Measurements from ENCODE around the gene NEK6. TPM values are rescaled to one million over a fixed set of nuclear protein-coding genes. Genes with fewer than 3 reads are reported as not detected.

The NEK6 gene
- total and polyA plus RNA-seq, 10 of the 15 experiments (the other 5 are each of a cell fraction or from before 2014, with no cell fraction given): 31.3 to 161 (median 89.2) TPM

GRCh38 chr9:124291801-124292396 lies 34.1 kb downstream of the NEK6 start (continued):
- TF ChIP-seq ZBTB40 (IDR thresholded peaks at IDR 0.05; ENCODE audit: borderline replicate concordance): no peak
- no peak for TF ChIP-seq ZBTB4 (CRISPR knock-in tag; IDR thresholded peaks at IDR 0.05)
- TF ChIP-seq DPF2 (IDR thresholded peaks at IDR 0.05): peak; percentile 90; the same call in 1 of the 2 replicates
- TF ChIP-seq POLR2AphosphoS2 (IDR thresholded peaks at IDR 0.05; ENCODE audit: low read depth, low read length): peak; percentile 78

All from GM12878 (cell line).